Epithelial cell of esophagus (primary cell): Measurements from ENCODE around the gene MLPH.
"Not testable (repeated sequence)": the region's sequence is repeated elsewhere in the genome, so short reads cannot be mapped to it uniquely, and the experiment has no call there.

Source experiments
- DNase-seq: peaks from one replicate; pipeline ENCODE4 v3.0.0; 2010; ENCODE audit warnings: low read depth
- H3K4me3 ChIP-seq: 2 replicates; pipeline ENCODE4 v1.5.1; 2011; ENCODE audit warnings: mild to moderate bottlenecking, low read length, control low read depth
- TF ChIP-seq, protein P1 (sequence below): IDR thresholded peaks from 2 replicates; pipeline ENCODE4 v1.5.1; 2011; ENCODE audit warnings: low read depth, mild to moderate bottlenecking, low read length, control low read depth, inconsistent platforms; ENCODE audit not compliant: insufficient read depth; ENCODE audit errors: missing control alignments

Gene MLPH

DNA sequence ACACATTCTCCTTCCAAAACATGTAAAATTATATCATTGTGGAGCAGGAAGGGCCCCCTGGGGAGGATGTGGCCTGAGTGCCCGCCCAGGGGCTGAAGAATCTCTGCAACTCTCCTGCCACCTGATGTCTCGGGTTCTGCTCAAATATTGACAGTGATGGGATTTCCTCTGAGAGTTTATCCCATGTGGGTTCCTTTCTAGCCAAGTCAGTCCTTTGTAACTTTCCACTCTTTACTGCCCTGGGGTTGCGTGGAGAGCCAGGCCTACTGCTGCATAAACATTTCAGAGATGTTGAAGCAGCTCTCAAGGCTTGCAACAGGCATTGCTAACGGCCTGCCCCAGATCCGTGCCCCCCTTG is 107.4 kb downstream of the MLPH start:
- DNase-seq: no peak
- TF ChIP-seq, protein P1, sequence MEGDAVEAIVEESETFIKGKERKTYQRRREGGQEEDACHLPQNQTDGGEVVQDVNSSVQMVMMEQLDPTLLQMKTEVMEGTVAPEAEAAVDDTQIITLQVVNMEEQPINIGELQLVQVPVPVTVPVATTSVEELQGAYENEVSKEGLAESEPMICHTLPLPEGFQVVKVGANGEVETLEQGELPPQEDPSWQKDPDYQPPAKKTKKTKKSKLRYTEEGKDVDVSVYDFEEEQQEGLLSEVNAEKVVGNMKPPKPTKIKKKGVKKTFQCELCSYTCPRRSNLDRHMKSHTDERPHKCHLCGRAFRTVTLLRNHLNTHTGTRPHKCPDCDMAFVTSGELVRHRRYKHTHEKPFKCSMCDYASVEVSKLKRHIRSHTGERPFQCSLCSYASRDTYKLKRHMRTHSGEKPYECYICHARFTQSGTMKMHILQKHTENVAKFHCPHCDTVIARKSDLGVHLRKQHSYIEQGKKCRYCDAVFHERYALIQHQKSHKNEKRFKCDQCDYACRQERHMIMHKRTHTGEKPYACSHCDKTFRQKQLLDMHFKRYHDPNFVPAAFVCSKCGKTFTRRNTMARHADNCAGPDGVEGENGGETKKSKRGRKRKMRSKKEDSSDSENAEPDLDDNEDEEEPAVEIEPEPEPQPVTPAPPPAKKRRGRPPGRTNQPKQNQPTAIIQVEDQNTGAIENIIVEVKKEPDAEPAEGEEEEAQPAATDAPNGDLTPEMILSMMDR: no peak
- no peak overlapping the region for H3K4me3 ChIP-seq

DNA sequence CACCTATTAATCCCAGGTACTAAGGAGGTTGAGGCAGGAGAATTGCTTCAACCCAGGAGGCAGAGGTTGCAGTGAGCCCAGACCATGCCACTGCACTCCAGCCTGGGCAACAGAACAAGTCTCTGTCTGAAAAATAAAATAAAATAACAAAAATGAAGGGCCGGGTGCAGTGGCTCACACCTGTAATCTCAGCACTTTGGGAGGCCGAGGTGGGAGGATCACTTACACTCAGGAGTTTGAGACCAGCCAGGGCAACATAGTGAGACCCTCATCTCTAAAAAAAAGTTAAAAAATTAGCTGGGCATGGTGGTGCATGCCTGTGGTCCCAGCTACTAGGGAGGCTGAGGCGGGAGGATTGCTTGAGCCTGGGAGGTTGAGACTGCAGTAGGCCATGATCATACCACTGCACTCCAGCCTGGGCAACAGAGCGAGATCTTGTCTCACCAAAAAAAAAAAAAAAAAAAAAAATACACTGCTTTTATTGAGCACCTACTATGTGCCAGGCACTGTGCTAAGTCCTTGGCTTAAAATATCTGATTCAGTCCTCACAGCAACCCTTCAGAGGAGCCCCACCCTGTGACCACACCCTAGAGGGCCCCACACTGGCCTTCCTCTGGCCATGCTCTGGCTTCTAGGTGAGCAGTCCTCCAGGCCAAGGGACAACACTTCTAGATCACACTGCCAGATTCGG is 108.9 kb downstream of the MLPH start:
- DNase-seq, H3K4me3 ChIP-seq: not testable (repeated sequence)

DNA sequence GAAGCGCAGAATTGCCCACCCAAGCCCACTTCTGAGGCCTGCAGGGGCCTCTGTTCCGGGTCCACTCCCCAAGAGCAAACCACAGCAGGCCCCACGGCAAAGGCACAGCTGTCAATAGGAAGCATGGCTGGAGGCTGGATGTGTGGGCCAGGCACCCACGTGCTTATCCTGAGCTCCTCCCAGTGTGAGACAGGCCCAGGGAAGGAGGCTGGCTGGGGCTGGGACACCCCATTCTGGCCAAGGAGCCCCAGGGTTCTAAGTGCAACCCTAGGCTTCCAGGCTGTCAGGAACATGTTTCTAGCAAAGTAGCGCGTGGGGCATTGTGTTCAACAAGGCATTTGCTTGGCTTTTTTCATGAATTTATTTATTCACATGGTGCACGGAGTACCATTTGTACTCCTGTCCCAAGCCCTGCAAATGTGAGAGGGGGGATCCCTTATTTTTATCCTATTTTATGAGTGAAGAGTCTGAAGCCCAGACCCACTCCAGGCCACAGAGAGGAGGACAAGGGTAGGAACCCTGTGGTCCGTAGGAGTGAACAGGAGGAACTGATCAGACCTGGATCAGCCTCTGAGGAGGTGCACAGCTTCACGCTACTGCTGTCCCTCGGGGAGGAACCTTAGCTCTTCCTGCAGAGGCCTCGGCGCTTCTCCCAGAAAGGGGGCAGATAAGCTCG is 109.6 kb downstream of the MLPH start:
- TF ChIP-seq, protein P1: no peak
- no peak for DNase-seq
- no peak overlapping the region for H3K4me3 ChIP-seq

DNA sequence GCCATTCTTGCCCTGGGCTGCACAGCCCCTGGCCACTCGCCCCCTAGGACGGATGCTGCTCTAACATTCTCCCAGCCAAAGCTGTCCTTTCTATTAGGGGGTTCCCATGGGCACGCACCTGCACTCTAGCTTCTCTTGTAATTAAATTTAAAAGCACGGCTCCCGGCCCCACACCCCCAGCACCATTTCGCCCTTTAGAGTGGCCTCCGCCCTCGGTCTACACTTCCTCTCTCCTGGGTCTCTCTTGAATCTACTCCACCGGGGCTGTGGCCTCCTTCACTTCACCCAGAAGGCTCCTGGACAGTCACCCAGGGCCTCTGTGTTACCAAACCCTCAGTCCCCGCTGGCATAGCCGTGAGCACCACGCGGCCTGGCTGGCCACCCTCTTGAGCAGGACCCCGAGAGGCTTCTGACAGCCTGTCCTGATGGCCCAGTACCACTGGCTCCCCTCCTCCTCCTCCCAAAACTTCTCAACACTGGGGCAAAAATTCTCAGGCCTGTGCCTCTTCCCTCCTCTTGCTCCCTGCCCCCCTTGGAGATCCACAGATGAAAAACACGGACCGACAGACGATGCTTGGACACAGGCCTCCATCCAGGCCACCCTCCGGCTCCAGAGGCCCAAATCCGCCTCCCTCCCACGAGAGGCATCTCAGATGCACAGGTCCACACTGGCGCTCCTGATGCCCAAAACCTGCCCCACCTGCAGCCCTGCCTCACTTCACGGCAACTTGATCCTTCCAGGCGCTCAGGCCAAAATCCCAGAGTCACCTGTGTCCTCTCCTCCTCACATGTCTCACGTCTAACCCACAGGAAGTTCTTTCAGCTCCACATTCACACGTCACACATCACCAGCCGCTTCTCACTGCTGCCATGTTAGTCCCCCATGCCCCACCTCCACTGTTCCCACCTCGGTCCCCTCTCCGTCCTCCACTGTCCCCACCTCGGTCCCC is 110.4 kb downstream of the MLPH start:
- TF ChIP-seq, protein P1: no peak
- H3K4me3 ChIP-seq: no peak overlapping the region
- DNase-seq: no peak

DNA sequence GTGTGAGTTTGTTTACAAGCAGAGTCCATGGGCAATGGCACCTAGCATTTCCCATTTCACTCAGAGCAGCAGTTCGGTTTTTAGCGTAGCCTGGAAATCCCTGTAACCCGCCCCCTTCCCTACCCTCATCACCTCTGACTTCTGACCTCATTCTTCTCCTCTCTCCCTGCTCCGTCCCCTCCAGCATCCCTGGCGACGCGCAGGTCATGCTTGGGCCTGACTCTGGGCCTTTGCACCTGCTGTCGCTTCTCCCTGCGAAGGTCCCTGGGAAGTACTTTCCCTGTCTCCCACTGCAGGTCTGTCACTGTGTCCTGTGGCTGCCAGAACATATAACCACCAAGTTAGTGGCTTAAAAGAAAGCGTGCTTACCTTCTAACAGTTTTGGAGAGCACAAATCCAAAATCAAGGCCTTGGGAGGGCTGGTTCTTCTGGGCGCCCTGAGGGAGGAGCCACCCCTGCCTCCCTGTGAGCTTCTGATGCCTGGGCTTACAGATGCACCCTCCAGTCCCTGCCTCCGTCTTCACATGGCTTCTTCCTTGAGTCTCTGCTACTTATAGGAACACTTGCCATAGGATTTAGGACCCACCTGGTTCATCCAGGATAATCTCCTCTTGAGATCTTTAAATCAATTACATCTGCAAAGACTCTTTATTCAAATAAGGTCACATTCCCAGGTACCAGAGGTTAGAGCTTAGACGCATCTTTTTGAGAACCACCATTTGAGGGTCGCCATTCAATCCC is 111.6 kb downstream of the MLPH start:
- no peak for DNase-seq
- no peak overlapping the region for H3K4me3 ChIP-seq
- TF ChIP-seq, protein P1: no peak

DNA sequence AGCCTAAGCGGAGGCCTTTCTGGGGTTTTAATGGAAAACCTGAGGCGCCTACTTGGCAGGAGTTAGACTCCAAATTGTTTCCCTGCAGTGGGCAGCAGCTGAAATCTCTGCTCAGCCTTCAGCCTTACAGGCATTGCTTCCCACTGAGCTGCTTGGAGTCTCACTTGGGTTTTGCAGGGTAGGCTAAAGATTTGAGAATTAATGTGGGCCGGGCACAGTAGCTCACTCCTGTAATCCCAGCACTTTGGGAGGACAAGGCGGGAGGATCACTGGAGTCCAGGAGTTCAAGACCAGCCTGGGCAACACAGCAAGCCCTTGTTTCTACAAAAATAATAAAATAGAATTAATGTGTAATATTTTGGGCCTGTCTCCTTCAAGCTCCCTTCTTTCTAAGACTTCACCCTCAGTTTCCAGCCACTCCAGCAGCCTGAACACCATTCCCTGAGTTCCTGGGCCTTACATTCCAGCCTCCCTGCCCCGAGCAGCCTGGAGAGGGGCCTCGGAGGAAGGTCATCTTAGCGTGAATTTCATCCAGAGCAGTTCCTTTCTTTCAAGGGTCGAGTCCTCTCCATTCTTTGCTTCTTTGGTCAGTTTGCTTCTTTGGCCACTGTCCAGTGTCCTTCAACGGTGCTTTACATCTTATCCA is 112.5 kb downstream of the MLPH start:
- H3K4me3 ChIP-seq: no peak overlapping the region
- no peak for DNase-seq
- TF ChIP-seq, protein P1: no peak
